Activated CD8-positive, alpha-beta T cell treated with anti-CD3 and anti-CD28 coated beads for 36 hours (primary cell): ENCODE data around the gene CTDSP2. TPM values are rescaled to one million over a fixed set of nuclear protein-coding genes. Genes with fewer than 3 reads are reported as not detected.

Experiments
- ATAC-seq: fragments of 200-7000 bp; cut with Tn5 transposase; one replicate; pipeline ENCODE4 v1.10.0; 2021; ENCODE audit warnings: mild to moderate bottlenecking, moderate library complexity
- CTCF ChIA-PET: fragments of 350-600 bp; sonication (Branson Sonifier 250); formaldehyde crosslinking; loops from one replicate; lab custom pipeline; 2021; ENCODE audit warnings: antibody characterized with exemption; lab: Charles Lee
- POLR2A ChIA-PET: fragments of 350-600 bp; sonication (Branson Sonifier 250); formaldehyde crosslinking; loops from one replicate; lab custom pipeline; 2021; ENCODE audit warnings: antibody characterized with exemption; lab: Charles Lee
- DNase-seq: peaks from one replicate; pipeline ENCODE4 v3.0.0-alpha.2; 2020
- H3K27ac Mint-ChIP-seq: one replicate; pipeline ENCODE4 v1.8.0; 2021; ENCODE audit warnings: mild to moderate bottlenecking, mixed read lengths
- H3K27me3 Mint-ChIP-seq: one replicate; pipeline ENCODE4 v1.8.0; 2021; ENCODE audit warnings: mixed read lengths
- H3K36me3 Mint-ChIP-seq: one replicate; pipeline ENCODE4 v1.8.0; 2021; ENCODE audit warnings: low read depth, mixed read lengths
- H3K4me1 Mint-ChIP-seq: one replicate; pipeline ENCODE4 v1.8.0; 2021; ENCODE audit warnings: low read depth, mixed read lengths
- H3K4me3 Mint-ChIP-seq: one replicate; pipeline ENCODE4 v1.8.0; 2021; ENCODE audit warnings: mild to moderate bottlenecking, moderate library complexity, mixed read lengths
- H3K9me3 Mint-ChIP-seq: one replicate; pipeline ENCODE4 v1.8.0; 2021; ENCODE audit warnings: mixed read lengths
- intact Hi-C: fragments of 100-400 bp; cut with micrococcal nuclease; formaldehyde crosslinking; loops from one replicate; pipeline ENCODE4 v1.10.0; 2022
- total RNA-seq, 2 experiments: library from RNA; stranded (reverse); gene quantifications; one replicate each; pipeline ENCODE4 v1.2.3, GENCODE V29; 2021
- TF ChIP-seq, protein P1 (sequence below): fragments of 200-600 bp; IDR thresholded peaks from one replicate; pipeline ENCODE4 v1.8.0; 2022; ENCODE audit warnings: antibody characterized with exemption, mild to moderate bottlenecking

The CTDSP2 gene
- total RNA-seq, 2 experiments from 2014 or later, result 67.1 to 67.2 TPM

DNA sequence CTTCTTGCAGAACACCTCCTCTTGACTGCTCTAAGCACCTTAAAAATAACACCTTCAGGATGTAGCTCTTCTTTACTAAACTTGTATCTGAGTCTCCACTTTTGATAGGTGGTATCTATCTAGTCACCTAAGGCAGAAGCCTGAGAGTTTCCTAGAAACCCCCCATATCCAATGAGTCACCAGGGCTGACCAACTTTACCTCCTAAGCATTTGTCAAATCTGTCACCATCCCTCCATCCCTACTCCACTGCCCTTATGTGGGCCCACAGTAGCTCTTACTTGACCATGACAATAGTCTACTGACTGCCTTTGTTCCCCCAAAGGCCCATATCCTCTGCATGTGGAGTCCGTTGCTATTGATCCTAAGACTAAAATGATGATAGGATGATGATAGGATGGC, 43.9 kb downstream of the CTDSP2 start:
- DNase-seq, result no peak
- TF ChIP-seq, protein P1, sequence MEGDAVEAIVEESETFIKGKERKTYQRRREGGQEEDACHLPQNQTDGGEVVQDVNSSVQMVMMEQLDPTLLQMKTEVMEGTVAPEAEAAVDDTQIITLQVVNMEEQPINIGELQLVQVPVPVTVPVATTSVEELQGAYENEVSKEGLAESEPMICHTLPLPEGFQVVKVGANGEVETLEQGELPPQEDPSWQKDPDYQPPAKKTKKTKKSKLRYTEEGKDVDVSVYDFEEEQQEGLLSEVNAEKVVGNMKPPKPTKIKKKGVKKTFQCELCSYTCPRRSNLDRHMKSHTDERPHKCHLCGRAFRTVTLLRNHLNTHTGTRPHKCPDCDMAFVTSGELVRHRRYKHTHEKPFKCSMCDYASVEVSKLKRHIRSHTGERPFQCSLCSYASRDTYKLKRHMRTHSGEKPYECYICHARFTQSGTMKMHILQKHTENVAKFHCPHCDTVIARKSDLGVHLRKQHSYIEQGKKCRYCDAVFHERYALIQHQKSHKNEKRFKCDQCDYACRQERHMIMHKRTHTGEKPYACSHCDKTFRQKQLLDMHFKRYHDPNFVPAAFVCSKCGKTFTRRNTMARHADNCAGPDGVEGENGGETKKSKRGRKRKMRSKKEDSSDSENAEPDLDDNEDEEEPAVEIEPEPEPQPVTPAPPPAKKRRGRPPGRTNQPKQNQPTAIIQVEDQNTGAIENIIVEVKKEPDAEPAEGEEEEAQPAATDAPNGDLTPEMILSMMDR, result no peak
- Mint-ChIP-seq H3K4me3 (no peak overlapping the region), H3K27ac (no peak overlapping the region), H3K9me3 (no peaks in the 10 kb centered on the region), H3K27me3 (no peaks in the 10 kb centered on the region), H3K36me3 (peaks cover 8% of the 10 kb centered on the region), H3K4me1 (peaks cover 4% of the 10 kb centered on the region)
- CTCF ChIA-PET, result interaction anchor here (0.6 to 9.5 kb wide), 29 partner anchors 9 to 122 kb away, joined by 3 to 124 read pairs (median 5); partner anchors contain the start of genes AVIL and TSFM
- no peak for ATAC-seq
- POLR2A ChIA-PET, result interaction anchor here (0.7 to 2.2 kb wide), 6 partner anchors 8 to 1929 kb away, joined by 3 to 4 read pairs (median 4); partner anchors contain the start of gene TSFM
- intact Hi-C loops, result no loop called here

- TF ChIP-seq, protein P1, result no peak
- intact Hi-C loops, result no loop called here
- ATAC-seq, result no peak
These were observed 45.6 kb downstream of the CTDSP2 start for GRCh38 chr12:57800965-57801364.

GRCh38 chr12:57797933-57798332, 48.6 kb downstream of the CTDSP2 start:
- peak overlapping the region; percentile 37 for H3K27ac Mint-ChIP-seq
- H3K36me3 Mint-ChIP-seq, result peaks cover 29% of the 10 kb centered on the region
- TF ChIP-seq, protein P1, result no peak
- DNase-seq (no peak), ATAC-seq (no peak)
- peaks cover 13% of the 10 kb centered on the region for H3K4me1 Mint-ChIP-seq
- no peak overlapping the region for H3K4me3 Mint-ChIP-seq
- ChIA-PET POLR2A (interaction anchor here (1.1 to 1.6 kb wide), 3 partner anchors 12 to 30 kb away, joined by 3 to 6 read pairs (median 4); partner anchors contain the start of genes CYP27B1 and TSFM), CTCF (interaction anchor here (1.1 to 9.5 kb wide), 3 partner anchors 9 to 106 kb away, joined by 3 to 124 read pairs (median 7); partner anchors contain the start of gene TSFM)
- intact Hi-C loops, result no loop called here
- no peaks in the 10 kb centered on the region for H3K27me3 Mint-ChIP-seq
- no peaks in the 10 kb centered on the region for H3K9me3 Mint-ChIP-seq

More at GRCh38 chr12:57800965-57801364, 45.6 kb downstream of the CTDSP2 start:
- Mint-ChIP-seq H3K27ac (no peak overlapping the region), H3K4me1 (peaks cover 7% of the 10 kb centered on the region), H3K4me3 (no peak overlapping the region), H3K36me3 (peaks cover 17% of the 10 kb centered on the region), H3K27me3 (no peaks in the 10 kb centered on the region), H3K9me3 (no peaks in the 10 kb centered on the region)
- POLR2A ChIA-PET, result interaction anchor here (2.3 kb wide), 1 partner anchor 16 kb away, joined by 6 read pairs; no protein-coding TSS in a partner anchor
- DNase-seq, result no peak
- CTCF ChIA-PET, result interaction anchor here (0.9 to 9.5 kb wide), 7 partner anchors 11 to 103 kb away, joined by 3 to 124 read pairs (median 14); partner anchors contain the start of genes AVIL and TSFM

- no peaks in the 10 kb centered on the region for H3K9me3 Mint-ChIP-seq
- DNase-seq (no peak), ATAC-seq (no peak)
- TF ChIP-seq, protein P1, result no peak
- peak overlapping the region; percentile 36 for H3K27ac Mint-ChIP-seq
- CTCF ChIA-PET, result interaction anchor here (9.5 kb wide), 1 partner anchor 107 kb away, joined by 124 read pairs; no protein-coding TSS in a partner anchor
- peaks cover 36% of the 10 kb centered on the region for H3K36me3 Mint-ChIP-seq
- intact Hi-C loops, result no loop called here
- peaks cover 14% of the 10 kb centered on the region for H3K4me1 Mint-ChIP-seq
- no peaks in the 10 kb centered on the region for H3K27me3 Mint-ChIP-seq
- no peak overlapping the region for H3K4me3 Mint-ChIP-seq
- POLR2A ChIA-PET, result interaction anchor here (1.1 to 1.6 kb wide), 2 partner anchors 12 to 54 kb away, joined by 3 to 4 read pairs; no protein-coding TSS in a partner anchor
These were observed 49.5 kb downstream of the CTDSP2 start for GRCh38 chr12:57796996-57797395.

GRCh38 chr12:57795354-57795753, 51.2 kb downstream of the CTDSP2 start:
- Mint-ChIP-seq H3K9me3 (no peaks in the 10 kb centered on the region), H3K4me3 (no peak overlapping the region), H3K27me3 (no peaks in the 10 kb centered on the region), H3K4me1 (peaks cover 15% of the 10 kb centered on the region), H3K36me3 (peaks cover 41% of the 10 kb centered on the region), H3K27ac (no peak overlapping the region)
- POLR2A ChIA-PET, result no interaction called here
- TF ChIP-seq, protein P1, result no peak
- CTCF ChIA-PET, result no interaction called here
- DNase-seq (no peak), ATAC-seq (no peak)
- intact Hi-C loops, result no loop called here
